ENCODE results near the gene SUMO3. TPM values are rescaled to one million over a fixed set of nuclear protein-coding genes. Genes with fewer than 3 reads are reported as not detected.
A peak's percentile ranks its signal among the peaks of the same experiment; 100 is the strongest.

The SUMO3 gene
- total RNA-seq, 4 donors from 2014 or later, result 18.3 to 56.7 (median 38.1) TPM

GRCh38 chr21:44836666-44837471 lies 19.0 kb upstream of the SUMO3 start:
- intact Hi-C loops (cut with DNase I; ENCODE audit: low total_unique reads) (no loop called here), in situ Hi-C loops (cut with MboI; ENCODE audit: low pct_ligation_motif_present in 1 of 4, low pct_unique_long_range_greater_than_20kb in 1 of 4, low sequenced_read_pairs in 3 of 4) (no loop called here)
- DNase-seq, result peak; percentile 47
- Histone ChIP-seq H3K27me3 (no peaks in the 10 kb centered on the region), H3K9me3 (no peaks in the 10 kb centered on the region), H3K36me3 (no peaks in the 10 kb centered on the region), H3K4me1 (peaks cover 0 to 5% (median 4%) of the 10 kb centered on the region in 4 donors), H3K27ac (no peak overlapping the region), H3K4me3 (no peak overlapping the region)
- TF ChIP-seq CTCF (IDR thresholded peaks at IDR 0.05) (no peak), POLR2A (IDR thresholded peaks at IDR 0.05) (no peak), EP300 (IDR thresholded peaks at IDR 0.05; ENCODE audit: low read depth) (no peak), POLR2AphosphoS5 (IDR thresholded peaks at IDR 0.05) (no peak)
- 66% methylated on average over 15 of the region's 37 CpGs; no CpG with 5 or more reads in 1 of the 2 donors for WGBS, 2 donors (ENCODE audit: low coverage in 1 of 2)

- Histone ChIP-seq H3K27me3 (no peaks in the 10 kb centered on the region), H3K36me3 (no peaks in the 10 kb centered on the region), H3K27ac (no peak overlapping the region), H3K4me1 (peaks cover 0 to 5% (median 4%) of the 10 kb centered on the region in 4 donors), H3K4me3 (no peak overlapping the region), H3K9me3 (no peaks in the 10 kb centered on the region)
- intact Hi-C loops (cut with DNase I; ENCODE audit: low total_unique reads) (no loop called here), in situ Hi-C loops (cut with MboI; ENCODE audit: low pct_ligation_motif_present in 1 of 4, low pct_unique_long_range_greater_than_20kb in 1 of 4, low sequenced_read_pairs in 3 of 4) (no loop called here)
- TF ChIP-seq EP300 (IDR thresholded peaks at IDR 0.05; ENCODE audit: low read depth), result no peak
- WGBS, 2 donors (ENCODE audit: low coverage in 1 of 2), result 35% methylated on average over 3 of the region's 3 CpGs; no CpG with 5 or more reads in 1 of the 2 donors
- no peak for DNase-seq
Measured at GRCh38 chr21:44836349-44836665, 18.4 kb upstream of the SUMO3 start.

GRCh38 chr21:44835647-44835973 lies 17.7 kb upstream of the SUMO3 start:
- Histone ChIP-seq H3K27ac (no peak overlapping the region), H3K36me3 (no peaks in the 10 kb centered on the region), H3K27me3 (no peaks in the 10 kb centered on the region), H3K4me1 (peaks cover 0 to 5% (median 4%) of the 10 kb centered on the region in 4 donors), H3K4me3 (no peak overlapping the region), H3K9me3 (no peaks in the 10 kb centered on the region)
- intact Hi-C loops (cut with DNase I; ENCODE audit: low total_unique reads) (no loop called here), in situ Hi-C loops (cut with MboI; ENCODE audit: low pct_ligation_motif_present in 1 of 4, low pct_unique_long_range_greater_than_20kb in 1 of 4, low sequenced_read_pairs in 3 of 4) (no loop called here)
- WGBS, 2 donors (ENCODE audit: low coverage in 1 of 2), result 80% methylated on average over 5 of the region's 8 CpGs; no CpG with 5 or more reads in 1 of the 2 donors
- DNase-seq, result no peak
- TF ChIP-seq POLR2A (IDR thresholded peaks at IDR 0.05) (no peak), POLR2AphosphoS5 (IDR thresholded peaks at IDR 0.05) (no peak), EP300 (IDR thresholded peaks at IDR 0.05; ENCODE audit: low read depth) (no peak), CTCF (IDR thresholded peaks at IDR 0.05) (no peak)

GRCh38 chr21:44834951-44835646 lies 17.2 kb upstream of the SUMO3 start:
- no peak for TF ChIP-seq POLR2A (IDR thresholded peaks at IDR 0.05)
- TF ChIP-seq EP300 (IDR thresholded peaks at IDR 0.05; ENCODE audit: low read depth), result no peak
- no peak for TF ChIP-seq CTCF (IDR thresholded peaks at IDR 0.05)
- TF ChIP-seq POLR2AphosphoS5 (IDR thresholded peaks at IDR 0.05), result no peak
- 51% methylated on average over 29 of the region's 29 CpGs; no CpG with 5 or more reads in 1 of the 2 donors for WGBS, 2 donors (ENCODE audit: low coverage in 1 of 2)

More at GRCh38 chr21:44834951-44835646, 17.2 kb upstream of the SUMO3 start:
- peak; percentile 38 for DNase-seq
- no peak overlapping the region for H3K4me3 ChIP-seq
- no peaks in the 10 kb centered on the region for H3K9me3 ChIP-seq
- H3K27ac ChIP-seq, result no peak overlapping the region
- no peaks in the 10 kb centered on the region for H3K36me3 ChIP-seq
- peaks cover 0 to 5% (median 4%) of the 10 kb centered on the region in 4 donors for H3K4me1 ChIP-seq
- intact Hi-C loops (cut with DNase I; ENCODE audit: low total_unique reads), result no loop called here
- in situ Hi-C loops (cut with MboI; ENCODE audit: low pct_ligation_motif_present in 1 of 4, low pct_unique_long_range_greater_than_20kb in 1 of 4, low sequenced_read_pairs in 3 of 4), result no loop called here
- no peaks in the 10 kb centered on the region for H3K27me3 ChIP-seq
